ENCODE data around the gene KRTAP19-5. TPM values are rescaled to one million over a fixed set of nuclear protein-coding genes. Genes with fewer than 3 reads are reported as not detected.

KRTAP19-5 gene
- polyA plus RNA-seq, 1 of the 3 experiments (the other 2 are of a cell fraction), result not detected

GRCh38 chr21:30480145-30480544 lies 21.8 kb downstream of the KRTAP19-5 start, which contains the start of gene KRTAP19-1:
Gene KRTAP19-1, minus strand, starts transcription at chr21:30480367. Its CDS starts 50 bp downstream, at chr21:30480317.
- Histone ChIP-seq H3K4me2 (no peak within 1 kb of the TSS), H3K9me2 (no peaks in the 10 kb centered on the region), H3K27me3 (ENCODE audit: insufficient read depth) (no peaks in the 10 kb centered on the region), H2AFZ (ENCODE audit: low read depth) (no peak within 1 kb of the TSS), H3K27ac (ENCODE audit: low read depth in 2 of 2, low read length in 1 of 2) (no peak within 1 kb of the TSS), H3K79me2 (ENCODE audit: insufficient read depth) (no peaks in the 10 kb centered on the region), H3K9me3 (peaks cover 3% of the 10 kb centered on the region; the same call in 1 of the 2 replicates), H3K9ac (no peak within 1 kb of the TSS), H4K20me1 (ENCODE audit: insufficient read depth) (no peaks in the 10 kb centered on the region), H3K36me3 (replicated peaks in 1 of 2; ENCODE audit: control insufficient read depth in 1 of 2, insufficient read depth in 2 of 2, low read length in 1 of 2) (no peaks in the 10 kb centered on the region), H3F3A (replicated peaks; ENCODE audit: insufficient read depth) (no peaks in the 10 kb centered on the region), H3K4me1 (ENCODE audit: control insufficient read depth in 1 of 2, insufficient read depth in 2 of 2, low read depth in 1 of 2, low read length in 1 of 2) (no peaks in the 10 kb centered on the region), H3K4me3 (ENCODE audit: low read depth in 2 of 2, low read length in 1 of 2) (no peak within 1 kb of the TSS)
- WGBS (ENCODE audit: low lambda C conversion rate), result 0% methylated on average over 4 of the region's 7 CpGs
- POLR2A ChIA-PET, result no interaction called here
- CTCF ChIA-PET, result interaction anchor here (0.6 kb wide), 2 partner anchors 16 to 471 kb away, joined by 4 read pairs; no protein-coding TSS in a partner anchor
- DNase-seq, result no peak
- TF ChIP-seq RXRA (IDR thresholded peaks at IDR 0.05; ENCODE audit: borderline replicate concordance, low read depth) (no peak), FOSL2 (IDR thresholded peaks at IDR 0.05; ENCODE audit: borderline replicate concordance, low read depth) (no peak), MEF2A (IDR thresholded peaks at IDR 0.05; ENCODE audit: borderline replicate concordance, low read depth) (no peak), RAD21 (IDR thresholded peaks at IDR 0.05; ENCODE audit: low read length) (no peak), MAX (IDR thresholded peaks at IDR 0.05; ENCODE audit: low read depth) (no peak), NRF1 (IDR thresholded peaks at IDR 0.05; ENCODE audit: low read depth, low read length) (no peak), NFIC (IDR thresholded peaks at IDR 0.05; ENCODE audit: borderline replicate concordance) (no peak), EP300 (IDR thresholded peaks at IDR 0.05; ENCODE audit: borderline replicate concordance in 1 of 2, low read depth in 1 of 2, low read length in 1 of 2) (no peak), TCF12 (IDR thresholded peaks at IDR 0.05) (no peak), EZH2phosphoT487 (IDR thresholded peaks at IDR 0.05; ENCODE audit: borderline replicate concordance, low read depth) (no peak), PBX3 (IDR thresholded peaks at IDR 0.05) (no peak), CTCF (IDR thresholded peaks at IDR 0.05) (no peak), TAF1 (IDR thresholded peaks at IDR 0.05; ENCODE audit: borderline replicate concordance, low read depth, low read length) (no peak), SIN3A (IDR thresholded peaks at IDR 0.05; ENCODE audit: borderline replicate concordance, low read depth, low read length) (no peak), USF1 (IDR thresholded peaks at IDR 0.05; ENCODE audit: borderline replicate concordance, low read depth) (no peak), CHD2 (IDR thresholded peaks at IDR 0.05; ENCODE audit: low read length, partially characterized antibody) (no peak), FOXJ3 (CRISPR knock-in tag; IDR thresholded peaks at IDR 0.05) (no peak)
